ENCODE data around the gene CDC42SE2. TPM values are rescaled to one million over a fixed set of nuclear protein-coding genes. Genes with fewer than 3 reads are reported as not detected.

Gene CDC42SE2
- total RNA-seq: 100 to 1,000 TPM; 115 to 126 TPM

- ATAC-seq: peak; percentile 85
- H3K9me3 Mint-ChIP-seq (ENCODE audit: insufficient read depth): no peaks in the 10 kb centered on the region
- H3K36me3 Mint-ChIP-seq (ENCODE audit: low read depth): peaks cover 46% of the 10 kb centered on the region
- peak within 1 kb of the TSS; percentile 86 for H3K4me3 Mint-ChIP-seq
- H3K27me3 Mint-ChIP-seq (ENCODE audit: low read depth): no peaks in the 10 kb centered on the region
- peaks cover 45% of the 10 kb centered on the region for H3K4me1 Mint-ChIP-seq (ENCODE audit: low read depth)
- peak within 1 kb of the TSS; percentile 94 for H3K27ac Mint-ChIP-seq
- ChIA-PET POLR2A (interaction anchor here (0.7 to 8.8 kb wide), 31 partner anchors 10 to 269 kb away, joined by 3 to 194 read pairs (median 7); partner anchors contain the start of gene HINT1), CTCF (interaction anchor here (0.7 to 6.7 kb wide), 16 partner anchors 10 to 160 kb away, joined by 3 to 67 read pairs (median 4); partner anchors contain the start of gene HINT1)
- peak; percentile 87 for DNase-seq
Measured at GRCh38 chr5:131263648-131264450, at the start of gene CDC42SE2. TSS of gene CDC42SE2 (plus strand) at chr5:131264053. CDS start at chr5:131359494, 95,441 bp downstream.

- peaks cover 21% of the 10 kb centered on the region for H3K36me3 Mint-ChIP-seq (ENCODE audit: low read depth)
- ChIA-PET CTCF (interaction anchor here (0.6 to 2.7 kb wide), 11 partner anchors 9 to 168 kb away, joined by 3 to 11 read pairs (median 3); no protein-coding TSS in a partner anchor), POLR2A (interaction anchor here (0.8 to 2.2 kb wide), 7 partner anchors 38 to 50 kb away, joined by 3 to 9 read pairs (median 4); partner anchors contain the start of gene CDC42SE2)
- H3K27me3 Mint-ChIP-seq (ENCODE audit: low read depth): no peaks in the 10 kb centered on the region
- no peak overlapping the region for H3K4me3 Mint-ChIP-seq
- ATAC-seq (no peak), DNase-seq (no peak)
- H3K27ac Mint-ChIP-seq: peak overlapping the region; percentile 55
- no peaks in the 10 kb centered on the region for H3K9me3 Mint-ChIP-seq (ENCODE audit: insufficient read depth)
- H3K4me1 Mint-ChIP-seq (ENCODE audit: low read depth): peaks cover 58% of the 10 kb centered on the region
Measured at GRCh38 chr5:131214609-131215227, 49.1 kb upstream of the CDC42SE2 start.

GRCh38 chr5:131217791-131218190 is 46.1 kb upstream of the CDC42SE2 start:
- H3K9me3 Mint-ChIP-seq (ENCODE audit: insufficient read depth): no peaks in the 10 kb centered on the region
- peaks cover 38% of the 10 kb centered on the region for H3K4me1 Mint-ChIP-seq (ENCODE audit: low read depth)
- H3K4me3 Mint-ChIP-seq: no peak overlapping the region
- ChIA-PET CTCF (no interaction called here), POLR2A (no interaction called here)
- no peaks in the 10 kb centered on the region for H3K27me3 Mint-ChIP-seq (ENCODE audit: low read depth)
- DNase-seq (no peak), ATAC-seq (no peak)
- no peak overlapping the region for H3K27ac Mint-ChIP-seq
- H3K36me3 Mint-ChIP-seq (ENCODE audit: low read depth): peaks cover 23% of the 10 kb centered on the region

- no peak for DNase-seq
- Mint-ChIP-seq H3K27ac (no peak overlapping the region), H3K9me3 (ENCODE audit: insufficient read depth) (no peaks in the 10 kb centered on the region), H3K4me1 (ENCODE audit: low read depth) (peaks cover 38% of the 10 kb centered on the region), H3K36me3 (ENCODE audit: low read depth) (peaks cover 27% of the 10 kb centered on the region), H3K4me3 (no peak overlapping the region), H3K27me3 (ENCODE audit: low read depth) (no peaks in the 10 kb centered on the region)
- ChIA-PET POLR2A (no interaction called here), CTCF (no interaction called here)
- ATAC-seq: no peak
Measured at GRCh38 chr5:131218392-131218791, 45.5 kb upstream of the CDC42SE2 start.

GRCh38 chr5:131220566-131220965 is 43.3 kb upstream of the CDC42SE2 start:
- no peak overlapping the region for H3K27ac Mint-ChIP-seq
- H3K27me3 Mint-ChIP-seq (ENCODE audit: low read depth): no peaks in the 10 kb centered on the region
- peaks cover 21% of the 10 kb centered on the region for H3K4me1 Mint-ChIP-seq (ENCODE audit: low read depth)
- H3K9me3 Mint-ChIP-seq (ENCODE audit: insufficient read depth): no peaks in the 10 kb centered on the region
- POLR2A ChIA-PET: no interaction called here
- ATAC-seq: no peak
- CTCF ChIA-PET: interaction anchor here (0.8 to 1.6 kb wide), 2 partner anchors 11 to 162 kb away, joined by 3 to 4 read pairs; no protein-coding TSS in a partner anchor
- H3K36me3 Mint-ChIP-seq (ENCODE audit: low read depth): peaks cover 21% of the 10 kb centered on the region
- no peak for DNase-seq
- no peak overlapping the region for H3K4me3 Mint-ChIP-seq

- ChIA-PET POLR2A (interaction anchor here (0.6 to 2.7 kb wide), 4 partner anchors 12 to 524 kb away, joined by 3 to 10 read pairs (median 6); no protein-coding TSS in a partner anchor), CTCF (interaction anchor here (1.0 to 1.6 kb wide), 6 partner anchors 9 to 161 kb away, joined by 3 to 6 read pairs (median 4); no protein-coding TSS in a partner anchor)
- Mint-ChIP-seq H3K27me3 (ENCODE audit: low read depth) (no peaks in the 10 kb centered on the region), H3K27ac (no peak overlapping the region), H3K4me3 (no peak overlapping the region), H3K36me3 (ENCODE audit: low read depth) (peaks cover 21% of the 10 kb centered on the region), H3K9me3 (ENCODE audit: insufficient read depth) (no peaks in the 10 kb centered on the region), H3K4me1 (ENCODE audit: low read depth) (peaks cover 21% of the 10 kb centered on the region)
- ATAC-seq: no peak
- no peak for DNase-seq
Measured at GRCh38 chr5:131221008-131221703, 42.7 kb upstream of the CDC42SE2 start.

- CTCF ChIA-PET: interaction anchor here (1.0 to 1.6 kb wide), 7 partner anchors 9 to 160 kb away, joined by 3 to 6 read pairs (median 4); no protein-coding TSS in a partner anchor
- POLR2A ChIA-PET: interaction anchor here (0.6 to 2.7 kb wide), 6 partner anchors 13 to 523 kb away, joined by 3 to 10 read pairs (median 4); no protein-coding TSS in a partner anchor
- H3K4me3 Mint-ChIP-seq: no peak overlapping the region
- no peak for ATAC-seq
- peaks cover 21% of the 10 kb centered on the region for H3K36me3 Mint-ChIP-seq (ENCODE audit: low read depth)
- no peaks in the 10 kb centered on the region for H3K27me3 Mint-ChIP-seq (ENCODE audit: low read depth)
- no peak overlapping the region for H3K27ac Mint-ChIP-seq
- H3K9me3 Mint-ChIP-seq (ENCODE audit: insufficient read depth): no peaks in the 10 kb centered on the region
- peaks cover 21% of the 10 kb centered on the region for H3K4me1 Mint-ChIP-seq (ENCODE audit: low read depth)
- no peak for DNase-seq
Measured at GRCh38 chr5:131221888-131222287, 42.0 kb upstream of the CDC42SE2 start.

GRCh38 chr5:131222731-131223130 is 41.1 kb upstream of the CDC42SE2 start:
- ChIA-PET POLR2A (interaction anchor here (1.0 to 2.7 kb wide), 4 partner anchors 13 to 58 kb away, joined by 3 to 10 read pairs (median 4); no protein-coding TSS in a partner anchor), CTCF (interaction anchor here (0.6 to 1.5 kb wide), 3 partner anchors 8 to 27 kb away, joined by 3 to 4 read pairs (median 4); no protein-coding TSS in a partner anchor)
- Mint-ChIP-seq H3K27me3 (ENCODE audit: low read depth) (no peaks in the 10 kb centered on the region), H3K4me1 (ENCODE audit: low read depth) (peaks cover 21% of the 10 kb centered on the region), H3K4me3 (peak overlapping the region; percentile 12), H3K9me3 (ENCODE audit: insufficient read depth) (no peaks in the 10 kb centered on the region), H3K27ac (no peak overlapping the region), H3K36me3 (ENCODE audit: low read depth) (peaks cover 17% of the 10 kb centered on the region)
- no peak for ATAC-seq
- no peak for DNase-seq

GRCh38 chr5:131223751-131224386 is 40.0 kb upstream of the CDC42SE2 start:
- no peak overlapping the region for H3K4me3 Mint-ChIP-seq
- H3K27me3 Mint-ChIP-seq (ENCODE audit: low read depth): no peaks in the 10 kb centered on the region
- peaks cover 13% of the 10 kb centered on the region for H3K36me3 Mint-ChIP-seq (ENCODE audit: low read depth)
- no peak for DNase-seq
- H3K4me1 Mint-ChIP-seq (ENCODE audit: low read depth): peaks cover 17% of the 10 kb centered on the region
- ATAC-seq: no peak
- H3K27ac Mint-ChIP-seq: no peak overlapping the region
- H3K9me3 Mint-ChIP-seq (ENCODE audit: insufficient read depth): no peaks in the 10 kb centered on the region
- ChIA-PET CTCF (interaction anchor here (0.6 to 3.1 kb wide), 6 partner anchors 8 to 38 kb away, joined by 3 to 14 read pairs (median 4); no protein-coding TSS in a partner anchor), POLR2A (interaction anchor here (0.6 to 2.7 kb wide), 8 partner anchors 14 to 70 kb away, joined by 3 to 15 read pairs (median 4); partner anchors contain the start of gene CDC42SE2)

- Mint-ChIP-seq H3K27me3 (ENCODE audit: low read depth) (no peaks in the 10 kb centered on the region), H3K4me1 (ENCODE audit: low read depth) (peaks cover 14% of the 10 kb centered on the region), H3K4me3 (no peak overlapping the region), H3K27ac (no peak overlapping the region), H3K36me3 (ENCODE audit: low read depth) (peaks cover 13% of the 10 kb centered on the region), H3K9me3 (ENCODE audit: insufficient read depth) (no peaks in the 10 kb centered on the region)
- peak; percentile 83 for ATAC-seq
- ChIA-PET POLR2A (interaction anchor here (0.6 to 2.6 kb wide), 9 partner anchors 15 to 69 kb away, joined by 3 to 15 read pairs (median 4); partner anchors contain the start of gene CDC42SE2), CTCF (interaction anchor here (0.6 to 3.1 kb wide), 6 partner anchors 9 to 37 kb away, joined by 3 to 14 read pairs (median 4); no protein-coding TSS in a partner anchor)
- DNase-seq: peak; percentile 60
Measured at GRCh38 chr5:131224387-131225201, 39.3 kb upstream of the CDC42SE2 start.

All from activated CD8-positive, alpha-beta T cell treated with anti-CD3 and anti-CD28 coated beads, Interleukin-2, amount 10 ng/mL, durations not matched to agents 7 days and 5 days (primary cell).